Endometrial microvascular endothelial cells (primary cell): ENCODE data around the gene PARD6G. TPM values are rescaled to one million over a fixed set of nuclear protein-coding genes. Genes with fewer than 3 reads are reported as not detected.

Experiments used
- total RNA-seq: library from RNA; depleted of rRNA; stranded (reverse); fragments of >200 nt; gene quantifications from one replicate; pipeline ENCODE4 v1.2.3, GENCODE V29; 2015; ENCODE audit errors: inconsistent ontology term

Gene PARD6G
- total RNA-seq, 1 donor from 2014 or later, result not detected

Other genes with a start within 250 kb of the PARD6G start
- gene RBFA, start 213.1 kb downstream of the PARD6G start, total RNA-seq, result 29.5 TPM
- gene ADNP2, start 138.3 kb downstream of the PARD6G start, total RNA-seq, result 11.3 TPM